ENCODE results near the gene MLLT3.

MLLT3 gene

GRCh38 chr9:20405616-20406015 is 216.7 kb downstream of the MLLT3 start:
- Histone ChIP-seq H3K4me1 (ENCODE audit: control insufficient read depth, insufficient read depth, low read length) (no peaks in the 10 kb centered on the region), H3K9me3 (ENCODE audit: control insufficient read depth, insufficient read depth, low read length) (no peaks in the 10 kb centered on the region), H3K4me3 (ENCODE audit: low read length) (no peak overlapping the region), H3K27me3 (ENCODE audit: control insufficient read depth, insufficient read depth, low read length) (no peaks in the 10 kb centered on the region), H3K27ac (ENCODE audit: low read length) (no peak overlapping the region), H3K36me3 (ENCODE audit: control insufficient read depth, insufficient read depth, low read length) (no peaks in the 10 kb centered on the region)
- DNase-seq (ENCODE audit: low read depth, low spot score), result no peak
- WGBS (ENCODE audit: insufficient coverage, insufficient read length), result no CpG with 5 or more reads among the region's 5 CpGs

GRCh38 chr9:20405078-20405477 is 217.2 kb downstream of the MLLT3 start:
- H3K36me3 ChIP-seq (ENCODE audit: control insufficient read depth, insufficient read depth, low read length), result no peaks in the 10 kb centered on the region
- no CpG with 5 or more reads among the region's 1 CpG for WGBS (ENCODE audit: insufficient coverage, insufficient read length)
- DNase-seq (ENCODE audit: low read depth, low spot score), result no peak
- no peaks in the 10 kb centered on the region for H3K27me3 ChIP-seq (ENCODE audit: control insufficient read depth, insufficient read depth, low read length)
- H3K4me3 ChIP-seq (ENCODE audit: low read length), result no peak overlapping the region
- H3K9me3 ChIP-seq (ENCODE audit: control insufficient read depth, insufficient read depth, low read length), result no peaks in the 10 kb centered on the region
- no peak overlapping the region for H3K27ac ChIP-seq (ENCODE audit: low read length)
- H3K4me1 ChIP-seq (ENCODE audit: control insufficient read depth, insufficient read depth, low read length), result no peaks in the 10 kb centered on the region

GRCh38 chr9:20404192-20404813 is 218.0 kb downstream of the MLLT3 start:
- WGBS (ENCODE audit: insufficient coverage, insufficient read length), result no CpG with 5 or more reads among the region's 7 CpGs
- Histone ChIP-seq H3K27me3 (ENCODE audit: control insufficient read depth, insufficient read depth, low read length) (no peaks in the 10 kb centered on the region), H3K4me3 (ENCODE audit: low read length) (no peak overlapping the region), H3K36me3 (ENCODE audit: control insufficient read depth, insufficient read depth, low read length) (no peaks in the 10 kb centered on the region), H3K9me3 (ENCODE audit: control insufficient read depth, insufficient read depth, low read length) (no peaks in the 10 kb centered on the region), H3K4me1 (ENCODE audit: control insufficient read depth, insufficient read depth, low read length) (no peaks in the 10 kb centered on the region), H3K27ac (ENCODE audit: low read length) (no peak overlapping the region)
- no peak for DNase-seq (ENCODE audit: low read depth, low spot score)

- no peaks in the 10 kb centered on the region for H3K36me3 ChIP-seq (ENCODE audit: control insufficient read depth, insufficient read depth, low read length)
- H3K9me3 ChIP-seq (ENCODE audit: control insufficient read depth, insufficient read depth, low read length), result no peaks in the 10 kb centered on the region
- DNase-seq (ENCODE audit: low read depth, low spot score), result no peak
- no CpG with 5 or more reads among the region's 2 CpGs for WGBS (ENCODE audit: insufficient coverage, insufficient read length)
- H3K27ac ChIP-seq (ENCODE audit: low read length), result no peak overlapping the region
- H3K4me3 ChIP-seq (ENCODE audit: low read length), result no peak overlapping the region
- no peaks in the 10 kb centered on the region for H3K4me1 ChIP-seq (ENCODE audit: control insufficient read depth, insufficient read depth, low read length)
- H3K27me3 ChIP-seq (ENCODE audit: control insufficient read depth, insufficient read depth, low read length), result no peaks in the 10 kb centered on the region
Observed at GRCh38 chr9:20403346-20403745, 219.0 kb downstream of the MLLT3 start.

GRCh38 chr9:20402273-20402875 is 219.9 kb downstream of the MLLT3 start:
- no peak for DNase-seq (ENCODE audit: low read depth, low spot score)
- no CpG with 5 or more reads among the region's 4 CpGs for WGBS (ENCODE audit: insufficient coverage, insufficient read length)
- Histone ChIP-seq H3K36me3 (ENCODE audit: control insufficient read depth, insufficient read depth, low read length) (no peaks in the 10 kb centered on the region), H3K4me3 (ENCODE audit: low read length) (no peak overlapping the region), H3K27ac (ENCODE audit: low read length) (no peak overlapping the region), H3K9me3 (ENCODE audit: control insufficient read depth, insufficient read depth, low read length) (no peaks in the 10 kb centered on the region), H3K4me1 (ENCODE audit: control insufficient read depth, insufficient read depth, low read length) (no peaks in the 10 kb centered on the region), H3K27me3 (ENCODE audit: control insufficient read depth, insufficient read depth, low read length) (no peaks in the 10 kb centered on the region)

- Histone ChIP-seq H3K36me3 (ENCODE audit: control insufficient read depth, insufficient read depth, low read length) (no peaks in the 10 kb centered on the region), H3K4me1 (ENCODE audit: control insufficient read depth, insufficient read depth, low read length) (0 out of 2 replicates have a peak, but pooled peaks cover 2% of the 10 kb centered on the region), H3K27me3 (ENCODE audit: control insufficient read depth, insufficient read depth, low read length) (no peaks in the 10 kb centered on the region), H3K27ac (ENCODE audit: low read length) (no peak overlapping the region), H3K9me3 (ENCODE audit: control insufficient read depth, insufficient read depth, low read length) (no peaks in the 10 kb centered on the region), H3K4me3 (ENCODE audit: low read length) (no peak overlapping the region)
- WGBS (ENCODE audit: insufficient coverage, insufficient read length), result no CpG with 5 or more reads among the region's 8 CpGs
- DNase-seq (ENCODE audit: low read depth, low spot score), result no peak
Observed at GRCh38 chr9:20398536-20399338, 223.6 kb downstream of the MLLT3 start.

GRCh38 chr9:20397348-20397747 is 225.0 kb downstream of the MLLT3 start:
- H3K27me3 ChIP-seq (ENCODE audit: control insufficient read depth, insufficient read depth, low read length), result no peaks in the 10 kb centered on the region
- no peak overlapping the region for H3K4me3 ChIP-seq (ENCODE audit: low read length)
- no peaks in the 10 kb centered on the region for H3K36me3 ChIP-seq (ENCODE audit: control insufficient read depth, insufficient read depth, low read length)
- WGBS (ENCODE audit: insufficient coverage, insufficient read length), result no CpG with 5 or more reads among the region's 4 CpGs
- H3K4me1 ChIP-seq (ENCODE audit: control insufficient read depth, insufficient read depth, low read length), result 0 out of 2 replicates have a peak, but pooled peaks cover 2% of the 10 kb centered on the region
- no peak for DNase-seq (ENCODE audit: low read depth, low spot score)
- no peaks in the 10 kb centered on the region for H3K9me3 ChIP-seq (ENCODE audit: control insufficient read depth, insufficient read depth, low read length)
- H3K27ac ChIP-seq (ENCODE audit: low read length), result no peak overlapping the region

GRCh38 chr9:20396509-20396908 is 225.8 kb downstream of the MLLT3 start:
- DNase-seq (ENCODE audit: low read depth, low spot score), result no peak
- Histone ChIP-seq H3K4me1 (ENCODE audit: control insufficient read depth, insufficient read depth, low read length) (0 out of 2 replicates have a peak, but pooled peaks cover 2% of the 10 kb centered on the region), H3K9me3 (ENCODE audit: control insufficient read depth, insufficient read depth, low read length) (no peaks in the 10 kb centered on the region), H3K27me3 (ENCODE audit: control insufficient read depth, insufficient read depth, low read length) (no peaks in the 10 kb centered on the region), H3K4me3 (ENCODE audit: low read length) (no peak overlapping the region), H3K27ac (ENCODE audit: low read length) (no peak overlapping the region), H3K36me3 (ENCODE audit: control insufficient read depth, insufficient read depth, low read length) (no peaks in the 10 kb centered on the region)
- WGBS (ENCODE audit: insufficient coverage, insufficient read length), result no CpG with 5 or more reads among the region's 2 CpGs

- WGBS (ENCODE audit: insufficient coverage, insufficient read length), result no CpG with 5 or more reads among the region's 2 CpGs
- Histone ChIP-seq H3K4me3 (ENCODE audit: low read length) (no peak overlapping the region), H3K27ac (ENCODE audit: low read length) (no peak overlapping the region), H3K9me3 (ENCODE audit: control insufficient read depth, insufficient read depth, low read length) (no peaks in the 10 kb centered on the region), H3K4me1 (ENCODE audit: control insufficient read depth, insufficient read depth, low read length) (0 out of 2 replicates have a peak, but pooled peaks cover 2% of the 10 kb centered on the region), H3K36me3 (ENCODE audit: control insufficient read depth, insufficient read depth, low read length) (no peaks in the 10 kb centered on the region), H3K27me3 (ENCODE audit: control insufficient read depth, insufficient read depth, low read length) (no peaks in the 10 kb centered on the region)
- DNase-seq (ENCODE audit: low read depth, low spot score), result no peak
Observed at GRCh38 chr9:20395651-20396050, 226.6 kb downstream of the MLLT3 start.

- H3K4me3 ChIP-seq (ENCODE audit: low read length), result no peak overlapping the region
- no CpG with 5 or more reads among the region's 5 CpGs for WGBS (ENCODE audit: insufficient coverage, insufficient read length)
- no peaks in the 10 kb centered on the region for H3K9me3 ChIP-seq (ENCODE audit: control insufficient read depth, insufficient read depth, low read length)
- no peaks in the 10 kb centered on the region for H3K27me3 ChIP-seq (ENCODE audit: control insufficient read depth, insufficient read depth, low read length)
- no peak overlapping the region for H3K27ac ChIP-seq (ENCODE audit: low read length)
- DNase-seq (ENCODE audit: low read depth, low spot score), result no peak
- 0 out of 2 replicates have a peak, but pooled peaks cover 2% of the 10 kb centered on the region for H3K4me1 ChIP-seq (ENCODE audit: control insufficient read depth, insufficient read depth, low read length)
- no peaks in the 10 kb centered on the region for H3K36me3 ChIP-seq (ENCODE audit: control insufficient read depth, insufficient read depth, low read length)
Observed at GRCh38 chr9:20394969-20395368, 227.3 kb downstream of the MLLT3 start.

Measured in iPS DF 6.9 (cell line).